Smooth muscle cell (in vitro differentiated cells): ENCODE data around the gene TSPAN9. TPM values are rescaled to one million over a fixed set of nuclear protein-coding genes. Genes with fewer than 3 reads are reported as not detected.

ENCODE experiments used
- DNase-seq: peaks from one replicate; lab custom pipeline; 2025; ENCODE audit not compliant: unreplicated experiment; lab: John Stamatoyannopoulos, UW
- H2AFZ ChIP-seq: fragments of 200-600 bp; sonication (generic); 2 replicates; pipeline ENCODE4 v1.6.0; 2016; ENCODE audit warnings: antibody characterized with exemption, low read depth, mild to moderate bottlenecking
- H3F3A ChIP-seq: fragments of 200-600 bp; sonication (generic); 2 replicates; pipeline ENCODE4 v1.6.0; 2017; ENCODE audit warnings: antibody characterized with exemption, low read depth
- H3K27ac ChIP-seq: fragments of 200-600 bp; sonication (generic); 2 replicates; pipeline ENCODE4 v1.5.1; 2016; ENCODE audit warnings: low read depth, mild to moderate bottlenecking
- H3K27me3 ChIP-seq: fragments of 200-600 bp; sonication (generic); 2 replicates; pipeline ENCODE4 v1.6.1; 2016; ENCODE audit warnings: low read depth, mild to moderate bottlenecking
- H3K36me3 ChIP-seq: fragments of 200-600 bp; sonication (generic); 2 replicates; pipeline ENCODE4 v1.5.1; 2016; ENCODE audit warnings: low read depth
- H3K4me1 ChIP-seq: fragments of 200-600 bp; sonication (generic); 2 replicates; pipeline ENCODE4 v1.5.1; 2016; ENCODE audit warnings: low read depth
- H3K4me2 ChIP-seq: fragments of 200-600 bp; sonication (generic); 2 replicates; pipeline ENCODE4 v1.6.0; 2016; ENCODE audit warnings: mild to moderate bottlenecking
- H3K4me3 ChIP-seq: fragments of 200-600 bp; sonication (generic); 2 replicates; pipeline ENCODE4 v1.5.1; 2016; ENCODE audit warnings: mild to moderate bottlenecking
- H3K79me2 ChIP-seq: fragments of 200-600 bp; sonication (generic); 2 replicates; pipeline ENCODE4 v1.6.0; 2016; ENCODE audit warnings: low read depth, mild to moderate bottlenecking
- H3K9ac ChIP-seq: fragments of 200-600 bp; sonication (generic); 2 replicates; pipeline ENCODE4 v1.6.0; 2016; ENCODE audit warnings: low read depth
- H3K9me3 ChIP-seq: fragments of 200-600 bp; sonication (generic); replicated peaks from 2 replicates; pipeline ENCODE4 v1.5.1; 2016; ENCODE audit warnings: low read depth
- H4K20me1 ChIP-seq: fragments of 200-600 bp; sonication (generic); 2 replicates; pipeline ENCODE4 v1.6.0; 2016; ENCODE audit warnings: low read depth
- whole genome bisulfite sequencing: methylation state at CpG from one replicate; pipeline ENCODE4 v1.1.7; 2016; ENCODE audit warnings: low lambda C conversion rate; 5-methylcytosine and 5-hydroxymethylcytosine counted together
- polyA plus RNA-seq: library from polyadenylated mRNA; unstranded; fragments of >200 nt; fragmentation: Nextera tagmentation; extraction: Ambion mirVana; gene quantifications from 2 replicates; pipeline ENCODE4 v1.2.1, GENCODE V29; 2016
- total RNA-seq: library from RNA; depleted of rRNA; stranded (reverse); fragments of >200 nt; gene quantifications from 2 replicates; pipeline ENCODE4 v1.2.3, GENCODE V29; 2014
- TF ChIP-seq, protein P1 (sequence below): fragments of 200-600 bp; sonication (generic); IDR thresholded peaks from 2 replicates; pipeline ENCODE4 v1.5.1; 2017; ENCODE audit warnings: borderline replicate concordance, mild to moderate bottlenecking, antibody characterized with exemption; ENCODE audit not compliant: insufficient read depth, poor library complexity, severe bottlenecking

TSPAN9 gene
- total and polyA plus RNA-seq, 2 experiments from 2014 or later = 17.7 to 29.8 TPM

DNA sequence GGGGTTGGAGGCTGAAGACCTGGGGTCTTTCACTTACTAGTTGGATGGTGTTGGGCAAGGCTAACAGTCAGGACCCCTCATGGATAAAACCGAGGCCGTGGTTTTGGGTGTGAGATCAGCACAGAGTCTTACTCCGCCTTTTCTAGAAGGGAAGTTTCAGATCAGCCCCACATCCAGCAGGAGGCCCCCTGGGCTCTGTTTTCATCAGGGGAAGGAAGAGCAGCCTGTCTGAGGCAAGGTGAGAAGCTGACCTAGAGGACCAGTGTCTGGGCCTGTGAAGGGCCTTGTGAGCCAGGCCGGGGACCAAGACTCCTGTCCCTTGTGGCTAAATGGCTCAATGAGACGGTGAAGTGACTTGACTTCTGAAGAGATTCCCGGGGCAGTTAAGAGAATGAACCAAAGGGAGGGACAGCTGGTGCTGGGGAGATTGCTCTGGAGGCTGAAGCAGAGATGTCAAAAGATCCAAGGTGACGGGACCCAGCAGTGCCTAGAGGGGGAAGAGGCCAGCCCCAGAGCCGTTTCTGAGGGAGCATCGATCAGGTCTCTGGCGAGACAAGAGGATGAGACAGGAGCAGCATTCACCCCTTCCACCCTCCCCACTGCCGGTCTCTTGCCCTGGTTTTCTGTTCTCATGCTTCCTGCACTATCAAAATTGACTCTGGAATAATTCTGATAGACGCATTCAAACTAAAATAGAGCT is 40.1 kb upstream of the TSPAN9 start:
- H3K27ac ChIP-seq = no peak overlapping the region
- H3K36me3 ChIP-seq = no peaks in the 10 kb centered on the region
- no peak overlapping the region for H3K4me2 ChIP-seq
- H3K9ac ChIP-seq = no peak overlapping the region
- no peaks in the 10 kb centered on the region for H3K27me3 ChIP-seq
- TF ChIP-seq, protein P1, sequence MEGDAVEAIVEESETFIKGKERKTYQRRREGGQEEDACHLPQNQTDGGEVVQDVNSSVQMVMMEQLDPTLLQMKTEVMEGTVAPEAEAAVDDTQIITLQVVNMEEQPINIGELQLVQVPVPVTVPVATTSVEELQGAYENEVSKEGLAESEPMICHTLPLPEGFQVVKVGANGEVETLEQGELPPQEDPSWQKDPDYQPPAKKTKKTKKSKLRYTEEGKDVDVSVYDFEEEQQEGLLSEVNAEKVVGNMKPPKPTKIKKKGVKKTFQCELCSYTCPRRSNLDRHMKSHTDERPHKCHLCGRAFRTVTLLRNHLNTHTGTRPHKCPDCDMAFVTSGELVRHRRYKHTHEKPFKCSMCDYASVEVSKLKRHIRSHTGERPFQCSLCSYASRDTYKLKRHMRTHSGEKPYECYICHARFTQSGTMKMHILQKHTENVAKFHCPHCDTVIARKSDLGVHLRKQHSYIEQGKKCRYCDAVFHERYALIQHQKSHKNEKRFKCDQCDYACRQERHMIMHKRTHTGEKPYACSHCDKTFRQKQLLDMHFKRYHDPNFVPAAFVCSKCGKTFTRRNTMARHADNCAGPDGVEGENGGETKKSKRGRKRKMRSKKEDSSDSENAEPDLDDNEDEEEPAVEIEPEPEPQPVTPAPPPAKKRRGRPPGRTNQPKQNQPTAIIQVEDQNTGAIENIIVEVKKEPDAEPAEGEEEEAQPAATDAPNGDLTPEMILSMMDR = no peak
- H3K4me1 ChIP-seq = peaks cover 4% of the 10 kb centered on the region
- no peak overlapping the region for H2AFZ ChIP-seq
- no peak overlapping the region for H3K4me3 ChIP-seq
- H4K20me1 ChIP-seq = no peaks in the 10 kb centered on the region
- H3K79me2 ChIP-seq = no peaks in the 10 kb centered on the region
- H3K9me3 ChIP-seq = no peaks in the 10 kb centered on the region
- WGBS = 94% methylated on average over 12 of the region's 12 CpGs
- DNase-seq = no peak
- H3F3A ChIP-seq = no peaks in the 10 kb centered on the region

DNA sequence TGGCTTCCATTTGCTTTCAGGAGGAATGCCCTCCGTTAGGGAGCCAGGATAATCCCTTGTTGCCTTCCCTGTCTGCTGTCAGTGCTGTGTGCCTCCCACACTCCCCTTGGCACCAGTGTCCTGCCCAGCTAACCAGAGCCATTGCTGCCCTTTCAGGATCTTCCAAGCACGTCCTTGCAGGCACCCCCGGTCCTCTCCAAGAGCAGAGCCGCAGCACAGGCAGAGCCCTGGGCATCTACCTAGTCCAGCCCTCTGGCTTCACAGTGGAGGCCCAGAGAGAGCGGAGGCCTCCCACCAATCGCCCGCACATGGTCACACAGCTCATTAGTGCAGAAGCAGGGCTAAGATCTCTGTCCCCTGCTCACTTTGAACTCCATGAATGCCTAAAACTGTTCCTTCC is 39.0 kb upstream of the TSPAN9 start:
- H3K27ac ChIP-seq = no peak overlapping the region
- H3K4me1 ChIP-seq = peaks cover 4% of the 10 kb centered on the region
- H2AFZ ChIP-seq = no peak overlapping the region
- H3K36me3 ChIP-seq = no peaks in the 10 kb centered on the region
- no peak overlapping the region for H3K4me2 ChIP-seq
- H3F3A ChIP-seq = no peaks in the 10 kb centered on the region
- TF ChIP-seq, protein P1 = no peak
- no peaks in the 10 kb centered on the region for H3K79me2 ChIP-seq
- DNase-seq = no peak
- no peaks in the 10 kb centered on the region for H4K20me1 ChIP-seq
- H3K4me3 ChIP-seq = no peak overlapping the region
- WGBS = 88% methylated on average over 7 of the region's 7 CpGs
- H3K9ac ChIP-seq = no peak overlapping the region
- H3K9me3 ChIP-seq = no peaks in the 10 kb centered on the region
- H3K27me3 ChIP-seq = no peaks in the 10 kb centered on the region

DNA sequence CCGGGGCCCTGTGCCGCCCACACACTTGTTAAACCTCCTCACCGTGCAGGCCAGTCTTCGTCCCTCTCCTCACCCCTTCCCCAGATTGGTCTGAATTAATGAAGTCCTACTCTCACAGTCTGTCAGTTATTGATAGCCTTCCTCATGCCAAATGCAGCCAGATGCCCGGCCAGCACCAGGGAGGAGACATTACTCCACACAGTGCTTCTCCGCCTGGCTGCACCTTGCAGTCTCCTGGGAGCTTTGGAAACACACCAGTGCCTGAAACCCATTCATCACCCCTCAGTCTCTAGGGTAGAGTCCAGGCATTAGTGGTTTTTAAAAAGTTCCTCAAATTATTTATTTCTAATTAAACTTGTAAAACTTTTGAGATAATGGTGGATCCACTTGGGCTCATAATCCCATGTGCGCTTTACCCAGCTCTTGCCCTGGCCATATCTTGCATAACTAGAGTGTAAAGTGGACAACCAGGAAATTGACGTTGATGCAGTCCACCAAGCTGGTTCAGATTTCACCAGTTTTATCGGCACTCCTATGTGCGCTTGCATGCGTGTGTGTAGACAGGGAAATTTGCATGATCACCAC is 38.2 kb upstream of the TSPAN9 start:
- no peaks in the 10 kb centered on the region for H3K9me3 ChIP-seq
- H3F3A ChIP-seq = no peaks in the 10 kb centered on the region
- H3K79me2 ChIP-seq = no peaks in the 10 kb centered on the region
- H3K36me3 ChIP-seq = no peaks in the 10 kb centered on the region
- no peak overlapping the region for H3K4me2 ChIP-seq
- peaks cover 4% of the 10 kb centered on the region for H3K4me1 ChIP-seq
- no peak for DNase-seq
- H3K27ac ChIP-seq = no peak overlapping the region
- 95% methylated on average over 11 of the region's 11 CpGs for WGBS
- H3K4me3 ChIP-seq = no peak overlapping the region
- H3K27me3 ChIP-seq = no peaks in the 10 kb centered on the region
- H4K20me1 ChIP-seq = no peaks in the 10 kb centered on the region
- no peak overlapping the region for H3K9ac ChIP-seq
- TF ChIP-seq, protein P1 = no peak
- no peak overlapping the region for H2AFZ ChIP-seq

DNA sequence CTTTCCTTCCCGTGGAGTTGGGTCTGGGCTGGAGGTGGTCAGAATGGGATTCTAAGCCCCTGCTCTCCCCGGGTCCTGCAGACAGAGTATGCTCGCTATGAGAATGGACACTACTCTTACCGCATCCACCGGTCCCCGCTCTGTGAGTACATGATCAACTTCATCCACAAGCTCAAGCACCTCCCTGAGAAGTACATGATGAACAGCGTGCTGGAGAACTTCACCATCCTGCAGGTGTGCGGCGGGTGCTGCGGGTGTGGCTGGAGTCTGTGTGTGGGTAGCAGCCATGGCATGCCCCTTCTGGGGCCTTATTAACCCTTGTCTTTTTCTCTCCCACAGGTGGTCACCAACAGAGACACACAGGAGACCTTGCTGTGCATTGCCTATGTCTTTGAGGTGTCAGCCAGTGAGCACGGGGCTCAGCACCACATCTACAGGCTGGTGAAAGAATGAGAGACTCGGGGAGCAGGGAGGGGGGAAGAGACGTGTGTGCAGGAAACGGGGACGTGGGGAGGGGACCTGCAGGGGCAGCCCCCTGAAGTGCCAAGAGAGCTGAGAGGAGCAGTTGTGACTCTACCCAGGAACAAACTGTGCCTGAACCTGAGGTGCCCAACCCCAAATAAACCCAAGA is 37.0 kb upstream of the TSPAN9 start:
- TF ChIP-seq, protein P1 = no peak
- no peak for DNase-seq
- Histone ChIP-seq H2AFZ (no peak overlapping the region), H4K20me1 (no peaks in the 10 kb centered on the region), H3K9ac (no peak overlapping the region), H3K27me3 (no peaks in the 10 kb centered on the region), H3K79me2 (no peaks in the 10 kb centered on the region), H3K4me1 (peaks cover 4% of the 10 kb centered on the region), H3K9me3 (no peaks in the 10 kb centered on the region), H3F3A (no peaks in the 10 kb centered on the region), H3K4me2 (no peak overlapping the region), H3K36me3 (no peaks in the 10 kb centered on the region), H3K27ac (no peak overlapping the region), H3K4me3 (no peak overlapping the region)
- 97% methylated on average over 15 of the region's 15 CpGs for WGBS
